ENCODE data around the gene AGO1.
"Not testable (repeated sequence)": the region's sequence is repeated elsewhere in the genome, so short reads cannot be mapped to it uniquely, and the experiment has no call there.

AGO1 gene

DNA sequence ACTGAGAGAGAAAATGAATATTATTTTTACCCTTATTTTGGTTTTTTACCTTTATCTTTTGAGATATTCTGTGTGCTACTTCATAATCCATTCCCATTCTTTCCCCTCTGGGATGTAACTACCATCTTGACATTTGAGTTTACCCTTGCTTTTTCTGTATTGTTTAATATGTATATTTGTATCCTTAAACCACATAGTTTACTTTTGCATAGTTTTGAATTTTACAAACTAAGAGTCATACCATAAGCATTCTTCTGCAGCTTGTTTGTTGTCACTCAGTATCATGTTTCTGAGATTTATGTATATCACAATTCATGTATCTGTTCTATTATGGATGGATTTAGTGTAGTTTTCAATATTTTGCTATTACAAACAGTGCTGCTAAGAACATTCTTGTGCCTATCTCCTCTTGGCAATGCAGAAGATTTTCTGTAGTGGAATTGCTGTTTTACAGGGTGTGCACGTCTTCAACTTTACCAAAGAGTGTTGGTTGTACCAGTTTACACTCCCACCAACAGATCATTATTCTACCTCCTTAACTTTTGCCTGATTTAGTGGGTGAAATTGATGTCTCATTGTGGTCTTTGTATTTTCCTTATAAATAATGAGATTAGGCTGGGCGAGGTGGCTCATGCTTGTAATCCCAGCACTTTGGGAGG is 12.2 kb upstream of the AGO1 start:
- DNase-seq: no peak

DNA sequence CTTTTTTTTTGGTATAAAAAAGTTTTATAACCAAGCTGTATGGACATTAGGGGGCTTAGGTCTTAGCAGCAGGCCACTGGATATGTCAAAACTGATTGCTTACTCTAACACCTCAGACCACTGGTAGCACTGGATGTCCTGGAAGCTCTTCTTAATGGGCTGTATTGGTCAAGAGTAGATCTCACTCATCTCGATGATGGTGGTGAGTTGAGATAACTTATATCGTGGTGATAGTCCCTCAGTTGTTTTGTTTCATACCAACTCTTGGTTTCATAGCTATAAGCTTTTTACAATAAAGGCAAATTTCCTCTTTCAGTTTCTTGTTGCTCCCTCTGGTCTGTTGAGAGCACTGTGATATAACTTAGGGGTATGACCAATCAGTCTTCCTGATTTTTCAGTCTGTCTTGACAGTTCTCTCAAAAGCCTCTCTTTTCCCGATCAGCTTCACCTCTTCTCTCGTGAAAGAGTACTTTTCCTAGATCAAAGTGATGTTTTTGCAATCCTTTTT is 9.7 kb upstream of the AGO1 start:
- no peak for DNase-seq

DNA sequence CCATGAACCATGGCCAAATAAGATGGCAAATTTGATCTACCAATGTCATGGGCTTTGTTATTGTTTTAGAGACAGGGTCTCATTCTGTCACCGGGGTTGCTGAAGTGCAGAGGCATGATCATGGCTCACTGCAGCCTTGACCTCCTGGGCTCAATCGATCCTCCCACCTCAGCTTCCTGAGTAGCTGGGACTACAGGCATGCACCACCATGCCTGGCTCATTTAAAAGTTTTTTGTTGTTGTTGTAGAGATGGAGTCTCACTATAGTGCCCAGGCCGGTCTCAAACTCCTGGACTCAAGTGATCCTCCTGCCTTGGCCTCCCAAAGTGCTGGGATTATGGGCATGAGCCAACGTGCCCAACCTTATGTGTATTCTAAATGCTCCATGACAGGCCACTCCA is 8.9 kb upstream of the AGO1 start:
- DNase-seq: not testable (repeated sequence)

DNA sequence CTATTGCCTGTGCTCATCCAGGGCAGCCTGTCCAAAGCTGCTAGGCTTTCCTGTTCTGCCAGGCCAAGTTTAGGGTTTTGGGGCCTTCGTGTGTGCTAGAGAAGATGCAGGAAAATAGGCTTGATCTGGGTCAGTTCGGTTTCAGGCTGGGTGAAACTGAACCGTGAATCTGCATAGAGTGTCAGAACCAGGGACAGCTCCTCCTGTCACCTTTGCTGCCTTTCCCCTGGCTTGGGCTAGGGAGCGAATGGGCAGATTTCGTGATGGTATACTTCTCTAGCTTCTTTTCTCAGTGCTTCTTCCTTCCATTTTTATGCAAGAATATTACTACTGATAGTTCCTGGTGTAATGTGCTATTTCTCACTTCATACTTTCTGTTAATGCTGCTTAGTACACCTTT is 6.0 kb upstream of the AGO1 start:
- no peak for DNase-seq

DNA sequence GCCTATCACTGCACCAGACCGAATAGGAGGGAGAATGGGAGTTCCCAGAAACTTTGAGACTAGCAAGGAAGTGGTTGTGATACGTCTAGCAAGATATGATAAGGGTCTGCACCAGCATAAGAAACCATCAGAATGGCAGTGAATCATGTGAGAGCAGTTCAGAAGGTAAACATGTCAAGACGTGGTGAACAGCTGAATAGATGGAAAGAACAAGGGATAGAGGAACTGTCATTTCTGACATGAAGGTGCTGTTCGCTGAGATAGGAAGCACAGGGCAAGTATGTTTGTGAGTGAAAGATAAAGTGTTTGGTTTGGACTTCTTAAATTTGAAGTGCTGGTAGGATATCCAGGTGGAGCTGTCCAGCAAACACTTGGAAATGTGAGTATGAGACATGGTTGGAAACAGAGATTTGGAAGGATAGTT is 1.1 kb upstream of the AGO1 start:
- DNase-seq: no peak

DNA sequence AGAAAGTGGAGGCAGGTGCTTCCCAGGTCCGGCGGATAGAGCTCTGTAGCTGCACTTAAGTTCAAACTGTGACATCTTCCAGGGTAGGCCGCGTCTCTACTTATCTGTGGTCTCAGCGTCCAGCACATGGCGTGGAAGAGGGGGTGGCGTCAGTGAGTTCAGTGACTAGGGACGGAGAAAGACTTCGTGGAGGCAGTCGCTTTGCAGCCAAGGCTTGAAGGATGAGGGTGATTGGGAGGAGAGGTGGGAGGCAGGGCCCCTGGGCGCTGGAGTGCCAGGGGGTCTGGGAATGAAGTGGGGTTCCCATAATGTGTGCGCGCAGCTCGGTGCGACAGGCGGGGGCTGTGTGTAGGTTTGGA is 444 bp upstream of the AGO1 start:
- no peak for DNase-seq

DNA sequence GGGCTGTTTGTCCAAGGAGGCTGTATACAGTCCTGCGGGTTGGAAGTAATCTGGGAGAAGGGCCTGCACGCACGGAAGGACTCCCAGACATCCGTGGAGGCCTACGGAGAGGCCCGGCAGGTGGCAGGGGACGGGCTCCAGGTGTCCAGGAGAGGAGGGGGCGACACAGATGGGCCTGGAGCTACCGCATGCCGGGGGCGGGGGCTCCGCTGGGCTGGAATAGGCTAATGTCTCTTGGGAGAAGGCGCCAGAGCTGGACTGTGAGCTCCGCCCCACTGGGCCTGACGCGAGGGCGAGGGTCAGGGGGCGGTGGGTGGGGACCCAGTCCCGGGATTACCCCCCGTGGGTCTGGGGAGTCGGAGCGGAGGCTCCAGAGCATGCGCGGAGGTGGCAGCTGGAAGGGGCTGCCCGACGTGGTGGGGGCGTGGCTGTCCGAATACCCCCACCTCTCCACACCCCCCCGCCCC is 659 bp downstream of the AGO1 start:
- peak; percentile 27 to 34 for DNase-seq

DNA sequence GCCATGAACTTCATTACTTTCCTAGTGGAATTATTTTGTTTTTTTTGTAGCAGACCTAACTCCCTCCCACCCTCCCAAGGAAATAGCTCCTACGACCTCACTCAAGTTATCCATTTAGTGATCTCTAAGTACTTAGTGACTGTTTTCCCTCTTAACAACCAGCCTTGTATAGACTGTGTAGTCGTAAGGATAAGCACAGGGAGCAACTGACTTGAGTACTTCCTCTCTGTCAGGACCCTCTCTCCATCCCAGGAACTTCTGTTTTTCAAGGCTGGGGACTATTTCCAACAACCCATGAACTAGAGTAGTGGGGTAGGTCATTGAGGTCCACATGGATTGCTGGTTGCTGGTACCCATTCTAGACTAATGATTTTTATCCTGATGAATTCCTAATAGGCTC is 1.9 kb downstream of the AGO1 start:
- DNase-seq: no peak

DNA sequence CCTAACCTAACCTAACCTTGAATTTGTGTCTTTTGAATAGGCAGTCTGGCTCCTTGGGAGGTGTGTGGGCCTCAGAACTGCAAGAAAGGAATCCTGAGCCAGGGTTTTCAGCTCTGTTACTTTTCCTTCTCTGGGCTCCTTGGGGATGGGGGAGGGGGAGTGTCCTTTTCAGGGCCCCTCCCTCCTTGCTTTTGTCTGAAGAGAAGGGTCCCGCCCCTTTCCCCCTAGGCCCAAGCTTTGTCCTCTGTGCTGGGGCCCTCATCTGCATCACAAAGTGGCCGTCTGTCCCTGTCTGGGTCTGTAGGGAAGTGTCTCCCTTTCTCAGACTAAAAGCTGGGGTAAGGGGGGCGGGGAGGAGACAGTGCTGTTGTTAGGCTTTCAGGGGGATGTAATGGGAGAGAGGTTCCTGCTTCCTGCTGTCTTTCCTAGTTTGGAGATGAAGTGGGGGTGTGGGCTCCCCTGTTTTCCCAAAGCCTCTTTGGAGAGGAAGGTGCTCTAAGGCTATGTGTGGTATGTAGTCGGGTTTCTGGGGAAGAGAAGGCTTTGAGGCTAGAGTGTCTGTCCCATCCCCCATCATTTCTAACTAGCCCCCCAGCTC is 3.1 kb downstream of the AGO1 start:
- no peak for DNase-seq

DNA sequence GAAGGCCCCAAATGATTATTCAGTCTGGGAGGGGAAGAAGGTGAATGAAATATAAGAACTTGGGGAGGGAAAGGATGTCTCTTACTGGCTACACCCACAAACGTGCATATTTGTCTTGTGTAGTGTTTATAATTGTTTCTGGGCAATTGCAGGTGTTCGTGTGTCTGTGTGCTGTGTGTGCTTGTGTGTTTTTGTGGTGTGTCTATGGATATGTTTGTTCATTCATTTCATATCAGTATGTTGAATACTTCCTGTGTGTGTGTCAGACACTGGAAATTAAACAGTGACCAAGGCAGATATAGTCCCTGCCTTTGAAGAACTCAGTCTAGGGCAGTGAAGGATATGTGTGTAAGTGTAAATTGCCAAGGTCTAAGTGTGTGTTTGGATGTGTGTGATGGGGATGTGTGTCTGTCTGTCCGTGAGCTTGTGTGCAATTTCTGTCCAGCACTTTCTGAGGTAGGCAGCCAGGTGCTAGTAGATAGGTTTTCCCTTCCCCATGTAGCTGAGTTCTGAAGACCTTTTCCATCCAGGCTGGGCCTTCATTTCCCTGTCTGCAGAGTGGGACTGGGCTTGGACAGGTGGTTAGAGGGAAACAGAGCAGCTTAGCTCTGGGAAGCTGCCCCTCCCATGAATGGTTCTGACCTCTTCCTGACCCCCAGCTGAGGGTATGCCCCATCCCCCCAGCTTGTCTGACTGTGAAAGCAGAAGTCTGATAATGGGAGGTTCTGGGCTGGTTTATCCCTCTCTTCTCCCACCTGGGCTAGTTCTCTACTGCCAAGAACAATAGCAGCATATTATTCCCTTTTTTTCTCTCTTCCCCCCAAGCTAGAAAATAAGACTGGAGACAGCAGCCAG is 3.8 kb downstream of the AGO1 start:
- DNase-seq: no peak

DNA sequence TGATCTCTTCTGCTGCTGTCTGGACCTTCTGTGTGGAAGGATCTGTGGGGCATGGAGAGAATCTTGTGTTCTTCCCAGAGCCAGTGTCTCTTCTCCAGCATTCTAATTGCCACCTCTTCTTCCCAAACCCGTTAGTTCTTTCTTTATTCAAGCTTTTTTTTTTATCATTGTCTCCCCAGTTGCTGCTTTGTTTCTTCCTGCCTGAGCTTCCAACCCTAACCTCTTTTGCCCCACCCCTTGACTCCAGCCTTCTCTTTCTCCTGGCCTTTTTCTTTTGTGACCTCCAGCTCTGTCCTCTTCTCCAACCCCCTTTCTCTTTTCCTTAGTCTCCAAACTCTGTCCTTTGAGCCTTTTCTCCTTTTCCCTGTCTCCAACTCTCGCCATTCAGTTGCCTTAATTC is 4.5 kb downstream of the AGO1 start:
- DNase-seq: no peak

DNA sequence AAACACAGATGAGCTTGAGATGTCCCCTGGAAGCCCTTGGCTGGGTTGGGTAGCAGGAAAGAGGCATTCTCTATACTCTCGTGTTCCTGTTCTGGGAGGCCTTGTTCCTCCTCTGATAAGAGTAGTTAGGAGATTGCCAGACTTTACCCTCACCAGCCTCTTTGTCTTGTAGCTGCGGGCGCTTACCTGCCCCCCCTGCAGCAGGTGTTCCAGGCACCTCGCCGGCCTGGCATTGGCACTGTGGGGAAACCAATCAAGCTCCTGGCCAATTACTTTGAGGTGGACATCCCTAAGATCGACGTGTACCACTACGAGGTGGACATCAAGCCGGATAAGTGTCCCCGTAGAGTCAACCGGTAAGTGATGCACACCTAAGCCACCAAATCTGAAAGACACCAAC is 5.2 kb downstream of the AGO1 start:
- DNase-seq: no peak

DNA sequence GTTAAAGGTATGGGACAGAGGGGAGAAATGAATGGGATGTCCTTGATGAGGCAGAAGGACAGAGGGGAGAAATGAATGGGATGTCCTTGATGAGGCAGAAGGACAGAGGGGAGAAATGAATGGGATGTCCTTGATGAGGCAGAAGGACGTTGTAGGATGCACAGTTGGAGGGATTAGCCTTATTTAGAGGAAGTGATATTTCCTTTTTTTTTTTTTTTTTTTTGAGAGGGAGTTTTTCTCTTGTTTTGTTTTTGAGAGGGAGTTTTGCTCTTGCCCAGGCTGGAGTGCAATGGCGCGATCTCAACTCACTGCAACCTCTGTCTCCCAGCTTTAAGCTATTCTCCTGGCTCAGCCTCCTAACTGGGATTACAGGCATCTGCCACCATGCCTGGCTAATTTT is 6.0 kb downstream of the AGO1 start:
- DNase-seq: not testable (repeated sequence)

DNA sequence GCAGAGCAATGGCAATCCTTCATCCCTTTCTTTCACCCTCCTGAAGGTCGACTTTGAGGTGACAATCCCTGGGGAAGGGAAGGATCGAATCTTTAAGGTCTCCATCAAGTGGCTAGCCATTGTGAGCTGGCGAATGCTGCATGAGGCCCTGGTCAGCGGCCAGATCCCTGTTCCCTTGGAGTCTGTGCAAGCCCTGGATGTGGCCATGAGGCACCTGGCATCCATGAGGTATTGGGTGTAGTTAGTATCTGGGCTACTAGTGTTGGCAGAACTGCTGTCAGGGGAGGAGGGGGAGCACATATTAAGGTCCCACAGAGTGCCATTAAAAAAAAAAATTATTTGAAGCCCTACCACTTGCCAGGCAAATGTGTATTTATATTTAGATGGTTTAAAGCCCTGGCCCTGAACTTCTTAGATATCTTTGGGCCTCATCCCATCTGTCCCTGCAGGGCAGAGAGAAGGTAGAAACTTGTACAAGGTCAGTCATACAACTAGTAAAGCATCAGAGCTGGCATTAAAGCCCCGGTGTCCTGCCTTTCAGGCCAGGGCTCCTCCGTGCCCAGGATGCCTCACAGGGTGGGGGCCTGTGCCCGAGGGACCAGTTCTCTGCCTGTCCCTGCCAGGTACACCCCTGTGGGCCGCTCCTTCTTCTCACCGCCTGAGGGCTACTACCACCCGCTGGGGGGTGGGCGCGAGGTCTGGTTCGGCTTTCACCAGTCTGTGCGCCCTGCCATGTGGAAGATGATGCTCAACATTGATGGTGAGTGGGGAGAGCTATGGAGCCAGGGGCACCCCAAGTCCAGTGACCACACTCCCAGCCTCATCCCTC is 10.3 kb downstream of the AGO1 start:
- no peak for DNase-seq

DNA sequence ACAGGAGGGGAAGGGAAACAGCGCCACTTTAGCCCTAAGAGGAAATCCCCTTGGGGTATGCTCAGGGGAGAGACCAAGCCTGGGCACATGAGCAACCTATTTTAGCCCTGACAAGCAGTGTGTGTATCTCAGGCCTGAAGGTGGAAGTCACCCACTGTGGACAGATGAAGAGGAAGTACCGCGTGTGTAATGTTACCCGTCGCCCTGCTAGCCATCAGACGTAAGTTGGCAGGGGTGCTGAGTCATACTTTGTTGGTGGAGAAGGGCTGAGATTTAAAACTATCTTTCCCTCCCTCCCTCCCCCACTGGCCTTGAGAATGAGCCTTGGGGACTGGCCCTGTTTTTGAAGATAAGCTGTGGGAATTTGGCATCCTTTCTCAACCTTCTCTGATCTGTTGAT is 11.2 kb downstream of the AGO1 start:
- DNase-seq: no peak

DNA sequence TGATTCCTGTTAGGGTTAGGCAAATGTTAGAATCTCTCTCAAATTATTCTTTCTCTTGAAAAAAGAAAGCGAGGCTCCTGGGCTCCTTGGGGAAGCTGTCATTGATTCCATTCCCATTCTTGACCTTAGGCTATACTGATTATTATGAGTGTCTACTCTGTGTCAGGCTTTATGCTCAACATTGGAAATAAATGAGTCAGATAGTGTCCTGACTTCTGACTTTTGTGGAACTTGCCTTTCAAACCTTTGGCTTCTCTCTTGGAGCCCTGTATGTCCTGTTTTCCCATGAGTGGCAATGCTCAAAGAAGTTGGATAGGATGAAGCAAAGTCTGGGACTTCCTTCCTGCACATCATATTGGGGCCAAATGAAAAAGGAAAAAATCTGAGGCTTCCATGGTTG is 11.6 kb downstream of the AGO1 start:
- no peak for DNase-seq

DNA sequence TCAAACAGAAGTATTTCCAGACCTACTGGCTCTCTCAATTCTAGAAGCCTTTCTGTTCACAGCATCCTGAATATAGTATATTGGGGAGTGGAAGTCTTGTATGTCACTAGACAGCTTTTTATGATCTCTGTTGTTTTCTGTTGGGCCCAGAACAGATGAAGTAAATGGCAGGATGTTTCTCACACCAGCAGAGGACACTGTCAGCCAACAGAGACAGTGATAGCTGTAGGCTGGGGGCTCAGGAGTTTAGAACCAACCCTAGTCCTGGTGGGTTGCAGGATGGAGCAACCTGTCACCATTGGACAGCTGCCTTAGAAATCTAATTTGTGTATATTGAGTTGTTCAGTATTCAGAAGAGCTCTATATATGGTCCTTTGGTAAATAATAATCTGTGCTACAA is 16.9 kb downstream of the AGO1 start:
- no peak for DNase-seq

DNA sequence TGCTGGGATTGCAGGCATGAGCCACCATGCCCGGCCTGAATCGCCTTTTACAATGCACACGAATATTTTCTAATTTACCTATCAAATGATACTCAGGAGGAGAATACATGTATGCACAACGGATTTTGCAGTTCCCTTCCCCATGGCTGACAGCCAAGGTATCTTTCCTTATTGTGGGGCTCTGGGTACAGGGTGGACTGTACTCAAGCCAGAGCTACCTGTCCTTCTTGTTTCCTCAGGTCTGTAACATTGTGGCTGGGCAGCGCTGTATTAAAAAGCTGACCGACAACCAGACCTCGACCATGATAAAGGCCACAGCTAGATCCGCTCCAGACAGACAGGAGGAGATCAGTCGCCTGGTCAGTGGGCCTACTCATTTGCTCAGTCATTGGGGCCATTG is 18.2 kb downstream of the AGO1 start:
- DNase-seq: no peak

DNA sequence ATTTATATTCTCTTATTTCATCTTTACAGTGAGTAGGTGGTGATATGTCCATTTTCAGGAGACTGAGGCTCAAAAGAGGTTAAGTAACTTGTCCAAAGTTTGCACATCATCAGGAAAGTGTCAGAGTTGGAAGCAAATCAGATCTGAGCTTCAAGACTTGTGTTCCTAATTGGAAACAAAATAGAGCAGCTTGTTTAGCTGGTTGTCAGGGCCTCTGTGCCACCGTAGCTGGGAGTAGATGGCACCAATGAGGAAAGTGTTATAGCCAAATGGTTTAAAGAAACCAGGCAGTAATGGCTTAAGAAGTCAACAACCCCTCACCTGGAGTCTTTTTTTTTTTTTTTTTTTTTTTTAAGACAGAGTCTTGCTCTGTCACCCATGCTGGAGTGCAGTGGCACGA is 19.7 kb downstream of the AGO1 start:
- DNase-seq: no peak

DNA sequence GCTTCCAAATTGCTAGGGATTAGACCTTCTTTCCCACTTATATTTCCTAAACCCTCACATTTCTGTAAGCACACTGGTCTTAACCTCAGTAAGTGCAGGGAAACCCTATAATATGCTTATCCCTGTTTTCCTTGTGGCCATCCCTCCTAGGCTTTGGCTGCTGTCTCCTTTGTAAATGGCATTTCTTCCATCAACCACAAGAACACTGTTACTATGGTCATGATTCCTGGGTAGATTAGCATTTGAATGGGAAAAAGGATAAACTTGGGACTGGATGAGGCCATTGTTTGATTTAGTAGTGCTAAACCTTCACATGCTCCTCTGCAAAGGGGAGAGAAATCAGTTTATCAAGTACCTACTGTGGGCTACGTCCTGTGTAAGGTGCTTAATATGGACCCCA is 31.7 kb downstream of the AGO1 start:
- no peak for DNase-seq

DNA sequence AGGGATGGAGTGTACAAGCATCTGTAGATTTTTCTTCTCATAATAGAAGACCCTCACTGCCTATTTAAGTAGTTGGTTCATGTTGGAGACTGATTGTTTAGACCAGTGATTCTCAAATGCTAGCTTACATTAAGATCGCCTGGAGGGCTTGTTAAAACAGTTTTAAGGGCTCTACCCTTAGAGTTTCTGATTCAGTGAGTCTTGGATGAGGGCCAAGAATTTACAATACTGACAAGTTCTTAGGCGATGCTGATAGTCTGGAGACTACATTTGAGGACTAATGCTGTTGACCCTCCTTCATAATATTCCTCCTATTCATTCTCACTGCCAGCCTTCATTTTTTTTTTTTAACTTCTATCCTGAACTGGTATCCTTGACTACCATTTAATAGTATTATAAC is 32.7 kb downstream of the AGO1 start:
- no peak for DNase-seq

DNA sequence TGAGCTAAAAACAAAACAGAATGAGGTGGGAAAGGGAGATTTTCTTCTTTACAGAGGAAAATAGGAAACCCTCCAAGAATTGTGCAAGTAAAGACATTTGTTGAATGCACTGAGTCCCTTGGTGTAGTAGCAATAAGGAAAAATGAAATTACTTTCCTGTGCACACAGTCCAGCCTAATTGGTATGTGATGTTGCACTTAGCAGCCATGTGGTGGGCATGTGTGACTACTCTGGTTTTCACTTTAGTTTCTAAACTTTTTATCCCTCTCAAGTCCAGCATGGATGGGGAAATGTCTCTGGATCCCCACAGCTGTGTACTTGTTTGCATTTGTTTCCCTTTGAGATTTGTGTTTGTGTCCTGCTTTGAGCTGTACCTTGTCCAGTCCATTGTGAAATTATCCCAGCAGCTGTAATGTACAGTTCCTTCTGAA is 40.8 kb downstream of the AGO1 start:
- DNase-seq: no peak

DNA sequence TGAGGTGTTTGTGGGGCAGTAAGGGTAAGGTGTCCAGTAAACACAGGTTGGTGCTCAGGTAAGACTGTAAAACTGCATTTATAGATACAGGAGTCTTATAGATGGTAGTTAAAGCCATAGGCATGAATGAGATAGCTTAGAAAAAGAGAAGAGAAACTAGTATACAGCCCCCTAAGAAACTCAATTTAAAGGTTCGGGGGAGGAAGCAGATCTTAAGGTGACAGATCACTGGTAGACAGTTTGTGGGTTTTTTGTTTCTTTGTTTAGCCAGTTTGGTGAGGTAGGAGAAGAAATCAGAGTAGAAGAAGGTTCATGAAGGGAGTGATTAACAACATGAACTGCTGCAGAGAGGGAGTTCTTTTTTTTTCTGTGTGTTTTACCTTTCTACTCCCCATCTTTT is 41.8 kb downstream of the AGO1 start:
- DNase-seq: no peak

Data from activated CD4-positive, alpha-beta T cell treated with anti-CD3 and anti-CD28 coated beads, Interleukin-2, amount 50 U/mL, for 4 hours (primary cell).